ENCODE data around the gene SST.
"Not testable (repeated sequence)": the region's sequence is repeated elsewhere in the genome, so short reads cannot be mapped to it uniquely, and the experiment has no call there.

The SST gene

GRCh38 chr3:187681756-187682155 lies 11.6 kb upstream of the SST start:
- not testable (repeated sequence) for DNase-seq

GRCh38 chr3:187679638-187680396 lies 9.6 kb upstream of the SST start:
- peak; percentile 69 for DNase-seq

- peak; percentile 54 for DNase-seq
Measured at GRCh38 chr3:187678726-187679268, 8.6 kb upstream of the SST start.

- DNase-seq, result no peak
Measured at GRCh38 chr3:187677604-187678003, 7.4 kb upstream of the SST start.

- no peak for DNase-seq
Measured at GRCh38 chr3:187673012-187673411, 2.8 kb upstream of the SST start.

- DNase-seq, result no peak
Measured at GRCh38 chr3:187667526-187667925, 2.7 kb downstream of the SST start.

GRCh38 chr3:187665764-187666402 lies 4.3 kb downstream of the SST start:
- DNase-seq, result no peak

GRCh38 chr3:187665010-187665409 lies 5.2 kb downstream of the SST start:
- no peak for DNase-seq

- DNase-seq, result no peak
Measured at GRCh38 chr3:187662848-187663409, 7.3 kb downstream of the SST start.

- DNase-seq, result no peak
Measured at GRCh38 chr3:187661267-187661666, 8.9 kb downstream of the SST start.

- DNase-seq, result no peak
Measured at GRCh38 chr3:187651282-187651681, 18.9 kb downstream of the SST start.

GRCh38 chr3:187648177-187648576 lies 22.0 kb downstream of the SST start:
- no peak for DNase-seq

- no peak for DNase-seq
Measured at GRCh38 chr3:187646906-187647660, 23.1 kb downstream of the SST start.

GRCh38 chr3:187645379-187645778 lies 24.8 kb downstream of the SST start:
- not testable (repeated sequence) for DNase-seq

GRCh38 chr3:187642861-187643260 lies 27.3 kb downstream of the SST start:
- no peak for DNase-seq

- no peak for DNase-seq
Measured at GRCh38 chr3:187641320-187642016, 28.7 kb downstream of the SST start.

GRCh38 chr3:187640569-187641059 lies 29.6 kb downstream of the SST start:
- DNase-seq, result no peak

GRCh38 chr3:187639927-187640568 lies 30.1 kb downstream of the SST start:
- no peak for DNase-seq

GRCh38 chr3:187636528-187636927 lies 33.7 kb downstream of the SST start:
- no peak for DNase-seq

GRCh38 chr3:187630404-187630803 lies 39.8 kb downstream of the SST start:
- no peak for DNase-seq

- DNase-seq, result no peak
Measured at GRCh38 chr3:187629711-187630110, 40.5 kb downstream of the SST start.

GRCh38 chr3:187628169-187628568 lies 42.0 kb downstream of the SST start:
- DNase-seq, result no peak

Measured in T1000 (cell line).